Measurements from ENCODE around the gene GNL2.
"Not testable (repeated sequence)": the region's sequence is repeated elsewhere in the genome, so short reads cannot be mapped to it uniquely, and the experiment has no call there.

GNL2 gene

DNA sequence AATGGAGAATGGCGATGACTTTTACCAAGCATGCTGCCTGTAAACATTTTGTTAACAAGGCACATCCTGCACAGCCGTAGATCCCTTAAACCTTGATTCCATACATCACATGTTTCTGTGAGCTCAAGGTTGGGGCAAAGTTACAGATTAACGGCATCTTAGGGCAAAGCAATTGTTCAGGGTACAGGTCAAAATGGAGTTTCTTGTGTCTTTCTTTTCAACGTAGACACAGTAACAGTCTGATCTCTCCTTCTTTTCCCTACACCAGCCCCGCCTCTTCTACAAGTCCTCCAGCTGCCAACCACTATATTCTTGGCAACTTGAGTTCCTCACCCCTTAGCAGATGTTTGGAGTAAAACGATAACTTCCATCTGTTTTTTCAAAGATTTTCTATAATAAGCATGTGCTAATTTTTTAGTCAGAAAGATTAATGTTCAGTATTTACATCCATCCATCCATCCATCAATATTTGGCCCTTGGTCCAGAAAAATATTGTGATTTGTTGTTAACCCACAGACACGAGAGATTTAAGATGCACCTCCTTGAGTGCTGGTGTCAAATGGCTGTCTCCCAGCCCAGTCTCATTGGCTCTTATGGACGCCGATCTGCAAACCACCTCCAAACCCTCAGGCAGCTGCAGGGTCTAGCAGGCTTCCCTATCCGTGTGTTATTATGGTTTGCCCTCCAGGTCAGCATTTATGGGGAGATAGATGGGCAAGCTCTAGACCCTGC lies 35.2 kb downstream of the GNL2 start:
- in situ Hi-C loops (cut with MboI; ENCODE audit: low sequenced_read_pairs) = no loop called here

DNA sequence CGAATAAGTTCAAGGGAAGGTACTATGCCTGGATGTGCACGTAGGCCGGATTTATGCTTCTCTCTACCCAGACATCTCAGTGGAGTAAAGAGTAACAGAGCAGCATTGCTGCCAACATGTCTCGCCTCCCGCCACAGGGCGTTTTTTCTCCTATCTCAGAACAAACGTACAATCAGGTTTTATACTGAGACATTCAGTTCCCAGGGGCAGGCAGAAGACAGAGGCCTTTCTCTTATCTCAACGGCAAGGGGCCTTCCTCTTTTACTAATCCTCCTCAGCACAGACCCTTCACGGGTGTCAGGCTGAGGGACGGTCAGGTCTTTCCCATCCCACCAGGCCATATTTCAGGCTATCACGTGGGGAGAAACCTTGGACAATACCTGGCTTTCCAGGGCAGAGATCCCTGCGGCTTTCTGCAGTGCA lies 35.8 kb downstream of the GNL2 start:
- in situ Hi-C loops (cut with MboI; ENCODE audit: low sequenced_read_pairs) = not testable (repeated sequence)

DNA sequence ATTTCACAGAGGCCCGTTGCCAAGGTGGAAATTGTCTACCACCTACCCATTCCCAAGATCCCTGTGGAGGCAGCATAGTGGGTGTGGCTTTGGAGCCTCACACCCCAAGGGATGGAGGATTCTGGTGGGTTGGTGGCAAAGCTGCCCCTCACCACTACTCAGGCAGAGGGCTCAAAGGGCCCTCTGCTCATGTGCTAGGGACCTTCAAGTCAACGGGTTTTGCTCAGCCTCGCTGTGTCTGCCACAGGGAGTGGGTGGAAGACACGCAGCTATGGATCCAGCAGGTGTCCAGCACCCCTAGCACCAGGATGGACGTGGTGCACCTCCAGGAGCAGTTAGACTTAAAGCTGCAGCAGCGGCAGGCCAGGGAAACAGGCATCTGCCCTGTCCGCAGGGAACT lies 36.7 kb downstream of the GNL2 start:
- in situ Hi-C loops (cut with MboI; ENCODE audit: low sequenced_read_pairs) = no loop called here

DNA sequence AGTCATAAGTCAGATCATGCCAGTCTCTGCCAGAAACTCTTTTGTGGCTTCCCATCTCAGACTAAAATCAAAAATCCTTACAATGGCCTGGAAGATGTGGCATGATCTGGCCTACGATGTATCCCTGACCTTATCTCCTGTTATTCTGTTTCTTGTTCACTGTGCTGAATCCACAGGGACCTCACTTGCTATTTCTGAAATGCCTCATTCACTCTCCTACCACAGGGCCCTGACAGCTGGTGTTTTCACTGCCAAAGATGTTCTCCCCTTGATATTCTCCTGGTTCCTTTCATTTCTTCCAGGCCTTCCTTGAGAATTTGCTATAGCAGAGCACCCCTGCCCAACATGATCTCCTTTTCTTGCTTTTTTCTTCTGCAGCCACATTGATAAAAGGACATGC lies 37.3 kb downstream of the GNL2 start:
- in situ Hi-C loops (cut with MboI; ENCODE audit: low sequenced_read_pairs) = no loop called here

DNA sequence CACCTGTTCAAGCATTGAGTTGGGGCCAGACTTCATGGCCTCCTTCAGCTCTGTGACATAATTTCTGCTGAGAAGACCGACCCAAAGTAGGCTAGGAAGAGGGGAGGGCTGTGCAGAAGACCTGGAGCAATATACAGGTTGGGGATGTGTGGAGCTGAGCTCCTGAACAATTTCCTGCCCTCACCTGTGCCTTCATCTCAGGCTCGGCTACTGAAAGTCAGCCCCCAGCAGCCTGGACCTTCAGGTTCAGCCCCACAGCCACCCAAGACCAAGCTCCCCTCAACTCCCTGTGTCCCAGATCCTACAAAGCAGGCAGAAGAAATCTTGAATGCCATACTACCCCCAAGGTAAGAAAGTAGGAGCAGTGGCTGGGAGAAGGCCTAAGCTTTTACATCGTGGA lies 38.3 kb downstream of the GNL2 start:
- in situ Hi-C loops (cut with MboI; ENCODE audit: low sequenced_read_pairs) = no loop called here

DNA sequence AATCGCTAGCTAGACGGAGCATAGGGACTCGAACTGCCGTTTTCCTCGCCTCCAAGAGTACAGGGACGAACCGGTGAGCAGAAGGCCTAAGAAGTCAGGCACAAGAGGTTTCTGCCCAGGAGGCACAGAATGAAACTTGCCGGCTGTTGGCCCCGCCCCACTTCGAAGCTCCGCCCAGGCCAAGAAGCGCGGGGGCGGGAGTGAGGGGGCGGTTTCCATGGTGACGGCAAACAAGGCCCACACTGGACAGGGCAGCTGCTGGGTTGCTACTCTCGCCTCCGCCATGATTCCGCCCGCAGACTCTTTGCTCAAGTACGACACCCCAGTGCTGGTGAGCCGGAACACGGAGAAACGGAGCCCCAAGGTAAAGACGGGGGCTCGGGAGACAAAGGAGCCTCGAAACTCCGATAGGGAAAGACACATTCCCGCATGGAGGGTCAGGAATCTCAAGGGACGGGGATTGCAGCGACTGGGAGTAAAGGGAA lies 39.0 kb downstream of the GNL2 start, which contains the start of gene DNALI1:
Gene DNALI1 (plus strand): TSS at position 229 of the 485 bp plus-strand sequence. CDS start 55 bp downstream, at position 284.
- in situ Hi-C loops (cut with MboI; ENCODE audit: low sequenced_read_pairs) = no loop called here

DNA sequence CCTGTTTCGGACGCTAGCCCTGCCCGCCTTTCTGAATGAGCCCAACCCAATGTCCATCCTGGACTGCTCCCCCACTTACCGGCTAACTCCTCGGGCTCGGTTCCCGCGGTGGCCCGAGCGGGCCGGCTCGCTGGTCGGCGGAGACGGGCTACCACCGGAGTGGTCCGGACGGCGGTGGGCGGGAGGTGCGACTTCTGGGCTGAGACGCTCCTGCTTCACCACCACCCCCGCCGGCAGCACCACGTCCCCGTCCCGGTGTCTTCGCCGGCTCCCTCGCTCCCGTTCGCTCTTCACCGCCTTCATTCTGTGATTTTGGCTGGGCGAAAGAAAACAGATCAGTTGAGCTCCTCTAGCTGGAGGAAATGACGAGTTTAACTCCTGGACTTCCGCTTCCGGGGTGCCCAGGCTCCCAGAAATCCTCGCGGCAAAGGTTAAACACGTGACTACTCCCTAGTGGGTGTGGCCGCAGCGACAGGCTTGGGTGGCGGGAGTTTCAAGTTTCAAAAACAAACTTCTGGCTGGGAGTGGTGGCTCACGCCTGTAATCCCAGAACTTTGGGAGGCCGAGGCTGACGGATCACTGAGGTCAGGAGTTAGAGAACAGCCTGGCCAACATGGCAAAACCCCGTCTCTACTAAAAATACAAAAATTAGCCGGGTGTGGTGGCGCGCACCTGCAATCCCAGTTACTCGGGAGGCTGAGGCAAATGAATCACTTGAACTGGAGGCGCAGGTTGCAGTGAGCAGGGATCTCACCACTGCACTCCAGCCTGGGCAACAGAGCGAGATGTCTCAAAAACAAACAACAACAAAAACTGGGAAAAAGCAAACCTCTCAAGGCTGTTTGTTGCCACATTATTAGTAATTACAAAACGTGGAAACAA lies 41.6 kb downstream of the GNL2 start, which contains the start of gene SNIP1:
Gene SNIP1 (minus strand): TSS at position 367 of the 882 bp plus-strand sequence. CDS start 64 bp downstream, at position 303.
- in situ Hi-C loops (cut with MboI; ENCODE audit: low sequenced_read_pairs) = no loop called here

DNA sequence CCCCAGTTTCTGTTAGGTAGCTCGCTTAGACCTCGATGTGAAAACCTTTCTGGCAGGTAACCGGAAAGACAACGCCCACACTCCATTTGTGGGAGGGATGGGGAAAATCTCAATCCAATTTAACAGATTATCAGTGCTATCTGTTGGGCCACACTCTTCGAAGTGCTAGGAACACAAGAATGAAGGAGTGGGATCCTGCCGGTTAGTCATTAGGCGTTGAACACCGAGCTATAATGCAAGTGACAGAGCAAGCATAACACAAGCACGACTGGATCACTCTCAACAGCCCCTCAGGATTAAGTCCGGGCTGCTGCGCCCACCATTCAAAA lies 42.2 kb downstream of the GNL2 start:
- in situ Hi-C loops (cut with MboI; ENCODE audit: low sequenced_read_pairs) = no loop called here

DNA sequence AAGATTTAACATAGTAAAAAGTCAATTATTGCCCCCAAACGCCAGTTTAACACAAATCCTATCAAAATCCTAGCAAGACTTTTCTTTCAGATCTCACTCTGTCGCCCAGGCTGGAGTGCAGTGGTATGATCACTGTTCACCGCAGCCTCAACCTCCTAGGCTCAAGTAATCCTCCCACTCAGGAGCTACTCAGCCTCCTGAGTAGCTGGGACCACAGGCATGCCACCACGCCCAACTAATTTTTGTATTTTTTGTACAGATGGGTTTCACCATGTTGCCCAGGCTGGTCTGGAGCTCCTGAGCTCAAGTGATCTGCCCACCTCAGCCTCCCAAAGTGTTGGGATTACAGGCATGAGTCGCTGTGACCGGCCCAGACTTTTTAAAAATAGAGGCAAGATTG lies 46.4 kb downstream of the GNL2 start:
- in situ Hi-C loops (cut with MboI; ENCODE audit: low sequenced_read_pairs) = no loop called here

DNA sequence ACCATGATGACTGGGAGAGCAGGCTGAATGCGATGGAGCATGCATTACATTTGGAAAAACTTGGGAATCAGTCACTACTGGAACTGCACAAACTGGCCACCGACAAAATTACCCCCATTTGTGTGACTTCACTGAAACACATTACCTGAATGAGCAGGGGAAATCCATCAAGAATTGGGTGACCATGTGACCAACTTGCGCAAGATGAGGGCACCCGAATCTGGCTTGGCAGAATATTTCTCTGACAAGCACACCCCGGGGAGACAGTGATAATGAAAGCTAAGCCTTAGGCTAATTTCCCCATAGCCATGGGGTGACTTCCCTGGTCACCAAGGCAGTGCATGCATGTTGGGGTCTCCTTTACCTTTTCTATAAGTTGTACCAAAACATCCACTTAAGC lies 50.7 kb downstream of the GNL2 start:
- in situ Hi-C loops (cut with MboI; ENCODE audit: low sequenced_read_pairs) = no loop called here

DNA sequence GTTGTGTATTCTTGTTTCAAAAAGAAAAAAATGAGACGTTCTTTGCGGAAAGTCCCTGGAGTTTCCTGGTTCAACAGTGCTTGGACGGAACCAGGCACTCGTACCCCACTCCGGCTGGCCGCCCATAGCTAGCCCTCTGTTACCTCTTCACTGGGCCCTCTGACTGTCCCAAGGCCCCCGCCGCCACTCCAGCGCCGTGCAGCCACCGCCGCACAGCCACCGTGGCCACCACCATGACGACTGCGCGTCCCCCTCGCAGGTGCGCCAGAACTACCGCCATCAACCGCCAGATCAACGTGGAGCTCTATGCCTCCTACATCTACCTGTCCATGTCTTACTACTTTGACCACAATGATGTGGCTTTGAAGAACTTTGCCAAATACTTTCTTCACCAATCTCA lies 51.2 kb downstream of the GNL2 start:
- in situ Hi-C loops (cut with MboI; ENCODE audit: low sequenced_read_pairs) = no loop called here

DNA sequence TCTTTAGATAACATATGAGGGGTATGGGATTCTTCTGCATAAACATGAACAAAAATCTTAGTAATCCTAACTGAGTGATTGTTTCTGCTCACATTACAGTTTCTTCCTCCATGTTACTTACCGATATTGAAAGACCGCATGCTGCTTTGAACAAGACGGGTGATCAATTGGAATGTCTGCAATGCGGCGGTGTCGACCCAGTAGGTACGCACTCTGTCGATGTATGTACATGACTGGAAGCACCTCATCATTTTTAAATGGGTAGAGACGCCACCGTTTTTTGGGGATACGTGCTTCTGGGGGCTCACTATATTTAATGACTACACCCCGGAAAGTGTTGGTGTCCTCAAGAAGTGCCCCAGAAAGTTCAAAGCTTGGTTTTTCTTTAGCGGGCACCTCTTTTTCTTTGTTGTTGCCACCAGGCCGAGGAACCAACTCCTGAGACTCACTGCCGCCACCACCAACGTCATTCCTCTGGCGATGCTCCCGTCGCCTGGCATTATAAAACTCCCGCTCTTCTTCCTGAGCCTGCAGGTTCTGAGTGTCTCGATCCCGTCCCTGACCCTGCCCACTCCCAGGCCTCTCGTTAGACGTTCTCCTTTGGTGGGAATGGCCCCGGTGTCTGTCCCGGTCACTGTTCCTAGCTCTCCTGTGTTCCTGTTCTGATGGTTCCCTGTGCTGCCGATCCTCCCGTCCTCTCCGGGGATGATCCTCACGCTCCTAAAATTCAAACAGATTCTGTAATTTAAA lies 55.5 kb downstream of the GNL2 start:
- in situ Hi-C loops (cut with MboI; ENCODE audit: low sequenced_read_pairs) = no loop called here

DNA sequence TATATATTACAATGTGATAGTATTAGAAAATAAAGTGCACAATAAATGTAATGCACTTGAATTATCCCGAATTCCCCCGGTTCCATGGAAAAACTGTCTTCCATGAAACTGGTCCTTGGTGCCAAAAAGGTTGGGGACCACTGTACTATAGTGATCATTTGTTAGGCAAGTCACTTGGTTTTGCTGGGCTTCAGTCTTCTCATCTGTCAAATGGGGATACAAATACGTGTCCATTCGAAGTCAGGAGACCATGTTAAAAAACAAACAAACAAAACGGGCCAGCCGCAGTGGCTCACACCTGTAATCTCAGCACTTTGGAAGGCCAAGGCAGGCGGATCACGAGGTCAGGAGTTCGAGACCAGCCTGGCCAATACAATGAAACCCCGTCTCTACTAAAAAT lies 56.6 kb downstream of the GNL2 start:
- in situ Hi-C loops (cut with MboI; ENCODE audit: low sequenced_read_pairs) = not testable (repeated sequence)

DNA sequence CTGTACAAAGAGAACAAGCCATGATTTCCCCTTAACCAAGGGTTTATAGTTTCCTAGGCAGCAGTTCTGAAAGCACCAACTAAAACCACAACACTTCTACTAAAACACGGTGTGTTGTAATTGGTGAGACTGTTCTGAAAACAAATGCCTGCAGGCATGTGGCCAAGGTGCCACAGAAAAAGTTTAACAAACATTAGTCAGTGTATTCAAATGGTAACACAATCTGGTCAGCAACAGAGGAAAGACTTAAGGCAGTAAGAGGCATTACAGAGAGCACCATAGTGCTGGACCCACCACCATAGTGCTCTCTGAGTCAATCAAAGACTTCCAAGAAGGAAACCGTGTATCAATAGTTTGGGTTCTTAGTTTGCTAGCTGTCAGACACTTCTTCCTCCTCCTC lies 58.4 kb downstream of the GNL2 start:
- in situ Hi-C loops (cut with MboI; ENCODE audit: low sequenced_read_pairs) = no loop called here

DNA sequence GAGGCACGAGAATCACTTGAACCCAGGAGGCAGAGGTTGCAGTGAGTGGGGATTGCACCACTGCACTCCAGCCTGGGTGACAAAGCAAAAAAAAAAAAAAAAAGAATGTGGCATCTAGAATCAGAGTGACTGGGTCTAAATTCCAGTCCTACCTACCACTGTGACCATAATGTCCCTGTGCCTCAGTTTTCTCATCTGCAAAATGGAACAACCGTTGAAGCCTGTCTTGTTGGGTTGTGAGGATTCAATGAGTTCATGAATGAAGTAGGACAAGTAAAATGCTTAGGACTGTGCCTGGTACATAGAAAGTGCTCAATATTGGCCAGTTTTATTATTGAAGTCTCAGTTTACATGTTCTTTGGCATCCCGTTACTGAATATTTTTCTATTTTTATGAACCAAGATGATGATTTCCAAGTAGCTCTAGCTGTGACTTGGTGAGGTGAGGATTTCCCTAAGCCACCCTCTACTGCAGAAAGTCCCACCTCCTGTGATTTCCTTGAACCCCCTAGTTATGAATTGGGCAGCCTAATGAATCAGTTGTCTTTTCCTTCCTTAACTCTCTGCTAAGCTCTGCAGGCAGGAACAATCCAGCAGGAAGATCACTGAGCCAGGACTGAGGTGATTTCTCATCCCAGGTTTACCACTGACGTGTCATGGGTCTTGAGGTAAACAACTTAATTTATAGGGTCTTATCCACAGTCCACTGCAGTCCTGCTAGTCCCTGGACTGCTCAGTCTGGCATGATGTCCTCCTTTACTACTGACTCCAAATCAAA lies 62.2 kb downstream of the GNL2 start:
- in situ Hi-C loops (cut with MboI; ENCODE audit: low sequenced_read_pairs) = no loop called here

DNA sequence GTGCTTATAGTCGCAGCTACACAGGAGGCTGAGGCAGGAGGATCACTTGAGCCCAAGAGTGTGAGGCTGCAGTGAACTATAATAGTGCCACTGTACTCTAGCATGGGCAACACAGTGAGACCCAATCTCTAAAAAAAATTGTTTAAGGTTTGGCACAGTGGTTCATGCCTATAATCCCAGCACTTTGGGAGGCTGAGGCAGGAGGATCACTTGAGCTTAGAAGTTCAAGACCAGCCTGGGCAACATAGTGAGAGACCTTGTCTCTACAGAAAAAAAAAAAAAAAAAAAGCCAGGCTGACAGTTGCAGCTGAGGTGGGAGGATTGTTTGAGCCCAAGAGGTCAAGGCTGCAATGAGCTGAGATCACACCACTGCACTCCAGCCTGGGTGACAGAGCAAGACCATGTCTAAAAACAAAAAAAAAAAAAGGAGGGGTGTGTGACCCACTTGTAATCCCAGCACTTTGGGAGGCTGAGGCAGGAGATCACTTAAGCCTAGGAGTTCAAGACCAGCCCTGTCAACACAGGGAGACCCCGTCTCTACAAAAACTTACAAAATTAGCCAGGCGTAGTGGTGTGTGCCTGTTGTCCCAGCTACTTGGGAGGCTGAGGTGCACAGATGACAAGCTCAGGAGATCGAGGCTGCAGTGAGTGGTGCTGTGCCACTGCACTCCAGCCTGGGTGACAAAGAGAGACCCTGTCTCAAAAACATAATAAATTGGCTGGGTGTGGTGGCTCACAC lies 63.1 kb downstream of the GNL2 start:
- in situ Hi-C loops (cut with MboI; ENCODE audit: low sequenced_read_pairs) = not testable (repeated sequence)

DNA sequence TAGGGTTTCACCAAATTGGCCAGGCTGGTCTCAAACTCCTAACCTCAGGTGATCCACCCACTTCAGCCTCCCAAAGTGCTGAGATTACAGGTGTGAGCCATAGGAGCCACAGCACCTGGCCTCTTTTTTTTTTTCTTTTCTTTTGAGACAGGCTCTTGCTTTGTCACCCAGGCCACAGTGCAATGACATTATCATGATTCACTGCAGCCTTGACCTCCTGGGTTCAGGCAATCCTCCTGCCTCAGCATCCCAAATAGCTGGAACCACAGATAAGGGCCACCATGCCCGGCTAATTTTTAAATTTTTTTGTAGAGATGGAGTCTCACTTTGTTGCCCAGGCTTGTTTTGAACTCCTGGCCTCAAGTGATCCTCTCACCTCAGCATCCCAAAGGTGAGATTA lies 65.8 kb downstream of the GNL2 start:
- in situ Hi-C loops (cut with MboI; ENCODE audit: low sequenced_read_pairs) = not testable (repeated sequence)

DNA sequence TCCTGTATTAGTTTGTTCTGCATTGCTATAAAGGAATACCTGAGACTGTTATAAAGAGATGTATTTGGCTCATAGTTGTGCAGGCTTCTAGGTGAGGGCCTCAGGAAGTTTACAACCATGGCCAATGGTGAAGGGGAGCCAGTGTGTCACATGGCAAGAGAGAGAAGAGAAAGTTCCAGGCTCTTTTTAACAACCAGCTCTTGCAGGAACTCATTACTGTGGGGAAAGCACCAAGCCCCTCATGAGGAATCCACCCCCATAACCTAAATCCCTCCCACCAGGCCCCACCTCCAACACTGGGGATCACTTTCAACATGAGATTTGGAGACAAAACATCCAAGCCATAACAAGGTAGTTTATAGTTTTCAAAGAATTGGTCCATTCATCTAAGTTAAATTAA lies 76.1 kb downstream of the GNL2 start:
- in situ Hi-C loops (cut with MboI; ENCODE audit: low sequenced_read_pairs) = no loop called here

DNA sequence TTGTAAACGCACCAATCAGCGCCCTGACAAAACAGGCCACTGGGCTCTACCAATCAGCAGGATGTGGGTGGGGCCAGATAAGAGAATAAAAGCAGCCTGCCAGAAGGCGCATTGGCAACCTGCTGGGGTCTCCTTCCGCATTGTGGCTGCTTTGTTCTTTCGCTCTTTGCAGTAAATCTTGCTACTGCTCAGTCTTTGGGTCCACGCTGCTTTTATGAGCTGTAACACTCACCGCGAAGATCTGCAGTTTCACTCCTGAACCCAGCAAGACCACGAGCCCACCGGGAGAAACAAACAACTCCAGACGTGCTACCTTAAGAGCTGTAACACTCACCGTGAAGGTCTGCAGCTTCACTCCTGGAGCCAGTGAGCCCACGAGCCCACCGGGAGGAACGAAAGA lies 76.8 kb downstream of the GNL2 start:
- in situ Hi-C loops (cut with MboI; ENCODE audit: low sequenced_read_pairs) = not testable (repeated sequence)

DNA sequence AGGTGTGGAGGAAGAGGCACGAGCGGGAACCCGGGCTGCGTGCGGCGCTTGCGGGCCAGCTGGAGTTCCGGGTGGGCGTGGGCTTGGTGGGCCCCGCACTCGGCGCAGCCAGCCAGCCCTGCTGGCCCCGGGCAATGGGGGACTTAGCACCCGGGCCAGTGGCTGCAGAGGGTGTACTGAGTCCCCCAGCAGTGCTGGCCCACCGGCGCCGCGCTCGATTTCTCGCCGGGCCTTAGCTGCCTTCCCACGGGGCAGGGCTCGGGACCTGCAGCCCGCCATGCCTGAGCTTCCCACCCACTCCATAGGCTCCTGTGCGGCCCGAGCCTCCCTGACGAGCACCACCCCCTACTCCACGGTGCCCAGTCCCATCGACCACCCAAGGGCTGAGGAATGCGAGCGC lies 77.5 kb downstream of the GNL2 start:
- in situ Hi-C loops (cut with MboI; ENCODE audit: low sequenced_read_pairs) = not testable (repeated sequence)

Data from hTERT RPE-1 (cell line).